ENCODE measurements around the gene NPHP4. TPM values are rescaled to one million over a fixed set of nuclear protein-coding genes. Genes with fewer than 3 reads are reported as not detected.
"Not testable (repeated sequence)": the region's sequence is repeated elsewhere in the genome, so short reads cannot be mapped to it uniquely, and the experiment has no call there.

The NPHP4 gene
- total RNA-seq, 1 donor from 2014 or later = 21.0 TPM

DNA sequence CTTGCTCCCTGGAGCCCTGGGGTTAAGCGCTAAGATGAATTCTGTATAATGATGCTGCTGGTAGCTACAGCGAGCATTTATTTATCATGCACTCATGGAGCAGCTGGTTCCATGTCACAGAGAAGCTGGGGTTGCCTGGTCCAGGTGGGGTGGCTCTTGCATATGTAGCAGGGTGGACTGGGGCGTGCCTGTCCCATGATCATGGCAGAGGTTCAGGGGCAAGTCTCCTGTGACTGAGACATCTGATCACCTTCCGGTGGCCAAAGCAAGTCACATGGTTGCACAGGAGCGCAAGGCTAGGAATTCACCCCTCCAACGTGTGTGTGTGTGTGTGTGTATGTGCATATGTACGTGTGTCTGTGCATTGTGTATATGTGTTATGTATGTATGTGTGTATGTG is 37.9 kb upstream of the NPHP4 start:
- intact Hi-C loops (cut with micrococcal nuclease) = no loop called here

DNA sequence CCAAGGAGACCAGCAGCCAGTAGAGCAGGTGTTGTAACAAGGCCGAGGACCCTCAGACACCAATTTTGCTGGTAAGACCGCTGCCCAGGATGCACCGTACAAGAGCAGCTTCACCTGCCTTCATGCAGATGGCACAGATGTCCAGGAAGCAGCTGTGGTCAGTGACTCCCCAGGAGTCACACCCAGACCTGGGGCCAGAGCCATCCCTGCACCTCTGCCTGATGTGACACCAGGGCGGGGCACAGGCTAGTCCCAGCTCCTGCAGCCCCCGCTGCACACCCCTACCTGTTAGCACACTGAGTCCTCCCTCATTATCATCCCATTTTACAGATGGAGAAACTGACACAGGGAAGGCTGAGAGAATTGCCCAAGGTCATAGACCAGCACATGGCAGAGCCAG is 37.1 kb upstream of the NPHP4 start:
- peaks cover 59% of the 10 kb centered on the region for H3K36me3 Mint-ChIP-seq (ENCODE audit: low read depth)
- peaks cover 60% of the 10 kb centered on the region for H3K4me1 Mint-ChIP-seq
- DNase-seq = no peak
- intact Hi-C loops (cut with micrococcal nuclease) = loop anchor here (5.0 to 10.0 kb wide), 2 partner anchors 178 to 205 kb away; partner anchors contain the start of genes ICMT and RNF207
- H3K9me3 Mint-ChIP-seq = no peaks in the 10 kb centered on the region
- no peaks in the 10 kb centered on the region for H3K27me3 Mint-ChIP-seq
- H3K4me3 Mint-ChIP-seq = peak overlapping the region; percentile 94
- peak overlapping the region; percentile 65 for H3K27ac Mint-ChIP-seq

More for the DNA sequence above, 37.9 kb upstream of the NPHP4 start:
- DNase-seq = no peak
- Mint-ChIP-seq H3K4me3 (peak overlapping the region; percentile 94), H3K4me1 (peaks cover 63% of the 10 kb centered on the region), H3K27me3 (no peaks in the 10 kb centered on the region), H3K36me3 (ENCODE audit: low read depth) (peaks cover 63% of the 10 kb centered on the region), H3K9me3 (no peaks in the 10 kb centered on the region), H3K27ac (peak overlapping the region; percentile 0)

DNA sequence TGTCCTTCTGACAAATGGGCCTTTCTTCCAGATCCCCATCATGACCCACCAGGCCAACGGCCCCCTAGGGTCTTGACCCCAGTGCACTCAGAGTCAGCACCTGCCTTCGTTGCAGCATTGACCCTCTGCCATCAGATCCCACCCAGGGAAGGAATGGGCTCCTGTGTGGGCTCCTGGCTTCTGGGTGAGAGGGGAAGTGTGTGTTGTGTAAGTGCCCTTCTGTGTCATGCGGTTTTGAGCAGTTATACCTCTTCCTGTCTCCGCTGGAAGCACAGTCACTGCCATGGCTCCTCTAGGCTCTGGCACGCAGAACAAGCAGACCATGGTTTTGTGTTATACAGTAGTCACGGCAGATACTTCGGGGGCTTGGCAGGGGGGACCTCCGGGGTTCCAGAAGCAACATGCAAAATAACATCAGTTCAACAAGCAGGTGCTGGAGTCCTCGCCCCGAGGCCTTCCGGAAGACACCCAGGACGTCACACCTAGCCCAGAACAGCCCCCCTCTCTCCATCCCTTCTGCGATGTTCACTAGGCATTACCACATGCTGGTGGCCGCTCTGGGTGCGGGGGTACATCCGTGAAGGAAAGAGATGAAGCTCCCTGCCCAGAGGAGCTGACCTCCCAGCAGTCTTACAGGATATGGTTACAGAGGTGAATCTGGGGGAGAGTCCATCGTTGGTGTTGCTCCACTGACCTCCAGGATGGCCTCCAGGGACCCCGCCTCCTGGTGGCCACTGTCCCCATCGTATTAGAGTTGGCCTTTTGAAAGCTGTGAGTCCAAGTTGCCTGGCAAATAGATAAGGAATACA is 36.0 kb upstream of the NPHP4 start:
- Mint-ChIP-seq H3K4me3 (peak overlapping the region; percentile 94), H3K27me3 (no peaks in the 10 kb centered on the region), H3K27ac (peak overlapping the region; percentile 95), H3K36me3 (ENCODE audit: low read depth) (peaks cover 57% of the 10 kb centered on the region), H3K9me3 (no peaks in the 10 kb centered on the region), H3K4me1 (peaks cover 58% of the 10 kb centered on the region)
- intact Hi-C loops (cut with micrococcal nuclease) = loop anchor here (5.0 to 10.0 kb wide), 2 partner anchors 179 to 207 kb away; partner anchors contain the start of genes ICMT and RNF207
- DNase-seq = peak; percentile 88

DNA sequence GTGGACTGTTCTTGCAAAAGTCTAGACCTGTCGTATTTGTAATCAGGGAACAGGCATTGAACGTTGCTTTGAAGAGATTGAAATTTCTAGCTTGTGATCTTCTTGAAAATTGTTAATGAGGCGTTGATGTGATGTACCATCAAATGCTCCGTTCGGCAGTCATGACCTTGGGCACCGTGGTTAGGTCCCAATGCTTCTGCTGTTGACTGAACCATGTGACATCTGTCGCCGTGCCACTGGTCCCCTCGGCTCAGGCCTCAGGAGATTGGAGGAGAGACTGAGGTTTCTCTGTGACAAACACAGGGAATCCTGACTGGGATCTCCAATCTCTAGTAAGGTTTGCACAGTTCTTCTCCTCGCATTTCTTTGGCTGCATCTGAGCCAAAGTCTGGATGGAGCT is 35.4 kb upstream of the NPHP4 start:
- Mint-ChIP-seq H3K4me1 (peaks cover 52% of the 10 kb centered on the region), H3K9me3 (no peaks in the 10 kb centered on the region), H3K27ac (peak overlapping the region; percentile 95), H3K27me3 (no peaks in the 10 kb centered on the region), H3K36me3 (ENCODE audit: low read depth) (peaks cover 51% of the 10 kb centered on the region), H3K4me3 (peak overlapping the region; percentile 94)
- intact Hi-C loops (cut with micrococcal nuclease) = loop anchor here (5.0 to 10.0 kb wide), 2 partner anchors 180 to 207 kb away; partner anchors contain the start of genes ICMT and RNF207
- DNase-seq = peak; percentile 77

DNA sequence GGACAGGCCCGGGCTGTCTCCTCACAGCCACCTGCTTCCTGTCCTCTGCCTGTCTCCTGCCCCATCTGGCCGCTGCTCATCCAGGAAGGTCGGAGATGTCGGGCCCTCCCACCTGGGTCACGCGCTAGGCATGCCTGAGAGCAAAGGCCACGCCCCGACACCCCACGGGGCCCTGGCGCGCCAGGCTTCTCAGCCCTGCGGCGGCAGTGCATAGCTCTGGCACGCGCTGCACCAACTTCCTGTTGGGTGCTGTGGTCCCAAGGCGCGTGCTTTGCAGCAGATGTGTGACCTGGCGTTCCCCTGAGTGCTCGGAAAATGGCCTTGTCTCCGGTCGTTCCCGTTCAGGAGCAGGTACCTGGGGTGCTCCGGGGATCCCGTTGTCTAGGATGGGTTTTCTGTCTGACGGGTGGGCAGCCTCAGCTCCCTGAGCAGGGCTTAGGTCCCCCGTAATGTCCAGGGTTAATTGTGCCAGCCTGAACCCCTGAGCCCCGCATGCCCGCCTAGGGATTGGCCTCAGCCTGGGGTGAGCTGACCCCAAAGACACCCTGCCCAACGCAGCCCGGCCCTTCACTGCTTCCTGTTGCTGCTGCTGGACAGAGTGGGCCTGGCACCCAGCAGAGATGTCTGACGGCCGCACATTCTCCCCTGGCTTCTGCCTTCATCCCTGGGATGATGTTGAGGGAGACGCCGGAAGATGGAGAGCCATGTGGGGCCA is 34.0 kb upstream of the NPHP4 start:
- intact Hi-C loops (cut with micrococcal nuclease) = loop anchor here (1.0 to 10.0 kb wide), 3 partner anchors 34 to 209 kb away; partner anchors contain the start of genes ICMT, NPHP4 and RNF207
- Mint-ChIP-seq H3K36me3 (ENCODE audit: low read depth) (peaks cover 47% of the 10 kb centered on the region), H3K4me1 (peaks cover 43% of the 10 kb centered on the region), H3K4me3 (peak overlapping the region; percentile 94), H3K27ac (peak overlapping the region; percentile 95), H3K9me3 (no peaks in the 10 kb centered on the region), H3K27me3 (no peaks in the 10 kb centered on the region)
- peak; percentile 98 for DNase-seq

DNA sequence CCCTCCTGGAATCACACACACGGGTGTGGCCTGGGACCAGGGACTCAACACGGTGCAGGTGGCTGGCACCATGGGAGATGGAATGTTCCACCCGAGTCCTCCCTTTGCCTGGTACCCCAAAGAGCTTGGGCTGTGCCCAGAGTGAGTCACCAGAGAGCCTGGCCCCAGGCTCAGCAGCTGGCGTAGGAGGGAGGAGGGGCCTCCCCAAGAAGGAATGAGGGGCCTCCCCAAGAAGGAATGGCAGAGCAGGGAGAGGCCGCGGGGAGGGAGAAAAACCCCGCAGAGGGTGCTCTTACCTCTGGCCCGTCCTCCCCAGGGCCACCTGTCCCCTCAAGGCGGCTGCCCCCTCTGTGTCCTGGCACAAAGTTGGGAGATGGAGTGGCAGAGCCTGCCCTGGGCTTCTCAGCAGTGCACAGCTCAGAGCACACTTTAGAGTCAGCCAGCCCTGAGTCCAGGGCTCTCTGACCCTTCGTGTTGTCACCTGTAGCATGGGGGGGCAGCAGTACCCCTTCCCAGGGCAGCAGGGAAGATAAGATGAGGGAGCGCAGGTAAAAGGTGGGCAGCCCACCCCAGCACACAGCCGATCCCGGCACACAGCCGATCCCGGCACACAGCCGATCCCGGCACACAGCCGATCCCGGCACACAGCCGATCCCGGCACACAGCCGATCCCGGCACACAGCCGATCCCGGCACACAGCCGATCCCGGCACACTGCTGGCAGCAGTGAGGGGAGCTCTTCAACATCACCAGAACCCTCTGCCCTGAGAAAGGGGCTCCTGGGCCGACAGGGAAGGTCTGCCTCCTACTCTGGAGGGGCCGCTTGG is 33.3 kb upstream of the NPHP4 start:
- Mint-ChIP-seq H3K27ac (peak overlapping the region; percentile 95), H3K36me3 (ENCODE audit: low read depth) (peaks cover 40% of the 10 kb centered on the region), H3K4me3 (peak overlapping the region; percentile 94), H3K4me1 (peaks cover 35% of the 10 kb centered on the region), H3K9me3 (no peaks in the 10 kb centered on the region), H3K27me3 (no peaks in the 10 kb centered on the region)
- no peak for DNase-seq
- intact Hi-C loops (cut with micrococcal nuclease) = loop anchor here (1.0 to 10.0 kb wide), 3 partner anchors 33 to 209 kb away; partner anchors contain the start of genes ICMT, NPHP4 and RNF207

DNA sequence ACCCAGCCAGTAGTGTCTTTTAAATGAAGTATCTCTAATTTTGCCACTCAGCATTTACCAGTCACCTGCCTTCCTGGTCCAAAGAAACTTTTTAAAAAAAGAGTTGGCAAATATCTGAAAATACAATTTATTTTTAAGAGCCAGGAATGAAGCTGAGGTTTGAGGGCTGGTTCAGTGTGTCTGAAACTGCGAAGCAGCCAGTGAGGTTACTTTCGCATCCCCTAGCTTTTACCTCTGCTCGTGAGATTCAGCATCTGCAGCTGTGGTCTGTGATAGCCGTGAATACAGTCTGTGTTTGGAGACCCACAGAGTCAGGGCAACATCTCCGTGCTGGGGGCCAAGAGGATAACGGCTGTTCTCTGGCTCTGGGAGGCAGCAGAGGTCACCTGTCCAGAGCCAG is 32.2 kb upstream of the NPHP4 start:
- intact Hi-C loops (cut with micrococcal nuclease) = loop anchor here (10.0 kb wide), 1 partner anchor 210 kb away; the partner anchor contains the start of gene ICMT
- Mint-ChIP-seq H3K4me1 (peaks cover 25% of the 10 kb centered on the region), H3K27me3 (no peaks in the 10 kb centered on the region), H3K4me3 (no peak overlapping the region), H3K36me3 (ENCODE audit: low read depth) (peaks cover 38% of the 10 kb centered on the region), H3K27ac (no peak overlapping the region), H3K9me3 (no peaks in the 10 kb centered on the region)
- no peak for DNase-seq

DNA sequence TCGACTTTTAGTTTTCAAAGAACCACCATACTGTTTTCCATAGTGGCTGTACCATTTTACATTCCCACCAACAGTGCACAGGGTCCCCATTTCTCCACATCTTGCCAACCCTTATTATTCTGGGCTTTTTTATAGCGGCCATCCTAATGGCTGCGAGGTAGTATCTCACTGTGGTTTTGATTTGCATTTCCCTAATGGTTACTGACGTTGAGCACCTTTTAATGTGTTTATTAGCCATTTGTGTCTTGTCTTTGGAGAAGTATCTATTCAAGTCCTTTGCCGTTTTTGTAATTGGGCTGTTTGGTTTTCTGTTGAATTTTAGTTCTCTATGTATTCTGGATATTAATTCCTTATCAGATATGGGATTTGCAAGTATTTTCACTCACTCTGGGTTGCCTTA is 31.1 kb upstream of the NPHP4 start:
- Mint-ChIP-seq H3K4me1 (peaks cover 18% of the 10 kb centered on the region), H3K36me3 (ENCODE audit: low read depth) (peaks cover 32% of the 10 kb centered on the region), H3K9me3 (no peaks in the 10 kb centered on the region), H3K27me3 (no peaks in the 10 kb centered on the region), H3K4me3 (no peak overlapping the region), H3K27ac (no peak overlapping the region)
- intact Hi-C loops (cut with micrococcal nuclease) = loop anchor here (10.0 kb wide), 1 partner anchor 211 kb away; the partner anchor contains the start of gene ICMT
- no peak for DNase-seq

DNA sequence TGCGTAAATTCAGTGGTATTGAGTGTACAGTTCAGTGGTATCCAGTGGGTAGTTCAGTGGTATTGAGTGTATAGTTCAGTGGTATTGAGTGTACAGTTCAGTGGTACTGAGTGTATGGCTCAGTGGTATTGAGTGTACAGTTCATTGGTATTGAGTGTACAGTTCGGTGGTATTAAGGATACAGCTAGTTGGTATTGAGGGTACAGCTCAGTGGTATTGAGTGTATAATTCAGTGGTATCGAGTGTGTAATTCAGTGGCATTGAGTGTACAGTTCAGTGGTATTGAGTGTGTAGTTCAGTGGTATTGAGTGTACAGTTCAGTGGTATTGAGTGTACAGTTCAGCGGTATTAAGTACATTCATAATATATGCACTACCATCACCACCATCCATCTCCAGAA is 30.0 kb upstream of the NPHP4 start:
- Mint-ChIP-seq H3K27ac (no peak overlapping the region), H3K4me3 (no peak overlapping the region), H3K36me3 (ENCODE audit: low read depth) (peaks cover 23% of the 10 kb centered on the region), H3K27me3 (no peaks in the 10 kb centered on the region), H3K9me3 (no peaks in the 10 kb centered on the region), H3K4me1 (peaks cover 8% of the 10 kb centered on the region)
- DNase-seq = no peak
- intact Hi-C loops (cut with micrococcal nuclease) = loop anchor here (10.0 kb wide), 1 partner anchor 213 kb away; the partner anchor contains the start of gene ICMT

DNA sequence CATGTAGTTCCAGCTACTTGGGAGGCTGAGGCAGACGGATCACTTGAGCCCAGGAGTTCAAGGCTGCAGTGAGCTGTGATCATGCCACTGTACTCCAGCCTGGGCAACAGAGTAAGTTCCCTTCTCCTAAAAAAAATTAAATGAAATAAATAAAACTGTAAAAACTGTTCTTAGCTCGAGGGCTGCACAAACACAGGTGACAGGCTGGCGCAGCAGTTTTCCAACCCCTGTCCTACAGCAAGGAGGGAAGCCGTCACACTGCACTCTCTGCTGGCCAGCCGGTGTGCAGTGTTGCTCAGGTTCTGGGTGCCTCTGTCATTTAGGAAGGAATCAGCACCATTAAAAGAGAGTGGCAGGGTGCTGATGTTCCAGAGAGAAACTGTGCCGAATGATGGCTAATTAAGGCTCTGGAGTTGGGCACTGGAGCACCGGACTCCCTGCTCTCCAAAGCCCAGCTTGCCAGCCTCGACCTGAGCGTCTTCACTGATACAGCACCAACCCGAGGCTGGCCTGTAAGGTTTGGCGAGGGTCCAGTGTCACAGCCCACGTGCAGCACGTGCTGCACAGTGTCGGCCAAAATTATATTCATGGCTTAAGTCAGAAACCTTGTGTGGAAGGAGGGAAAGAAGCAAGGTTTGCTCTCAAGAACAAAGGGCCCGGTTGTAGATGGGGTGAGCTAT is 27.1 kb upstream of the NPHP4 start:
- Mint-ChIP-seq H3K9me3 (no peaks in the 10 kb centered on the region), H3K27ac (no peak overlapping the region), H3K36me3 (ENCODE audit: low read depth) (peaks cover 25% of the 10 kb centered on the region), H3K4me1 (peaks cover 1% of the 10 kb centered on the region), H3K4me3 (no peak overlapping the region), H3K27me3 (no peaks in the 10 kb centered on the region)
- intact Hi-C loops (cut with micrococcal nuclease) = no loop called here
- DNase-seq = no peak

DNA sequence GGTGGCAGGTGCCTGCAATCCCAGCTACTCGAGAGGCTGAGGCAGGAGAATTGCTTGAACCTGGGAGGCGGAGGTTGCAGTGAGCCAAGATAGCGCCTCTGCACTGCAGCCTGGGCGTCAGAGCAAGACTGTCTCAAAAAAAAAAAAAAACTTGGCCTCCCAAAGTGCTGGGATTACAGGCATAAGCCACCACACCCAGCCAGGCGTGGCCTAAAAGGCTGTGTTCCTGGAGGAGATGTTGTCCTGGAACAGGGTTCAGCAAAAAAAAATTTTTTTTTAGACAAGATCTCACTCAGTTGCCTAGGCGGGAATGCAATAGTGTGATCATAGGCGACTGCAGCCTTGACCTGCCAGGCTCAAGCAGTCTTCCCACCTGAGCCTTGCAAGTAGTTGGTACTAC is 25.4 kb upstream of the NPHP4 start:
- H3K4me1 Mint-ChIP-seq; H3K9me3 Mint-ChIP-seq; H3K27ac Mint-ChIP-seq; H3K27me3 Mint-ChIP-seq; intact Hi-C loops (cut with micrococcal nuclease); DNase-seq; H3K4me3 Mint-ChIP-seq: not testable (repeated sequence)
- H3K36me3 Mint-ChIP-seq (ENCODE audit: low read depth) = peaks cover 35% of the 10 kb centered on the region

DNA sequence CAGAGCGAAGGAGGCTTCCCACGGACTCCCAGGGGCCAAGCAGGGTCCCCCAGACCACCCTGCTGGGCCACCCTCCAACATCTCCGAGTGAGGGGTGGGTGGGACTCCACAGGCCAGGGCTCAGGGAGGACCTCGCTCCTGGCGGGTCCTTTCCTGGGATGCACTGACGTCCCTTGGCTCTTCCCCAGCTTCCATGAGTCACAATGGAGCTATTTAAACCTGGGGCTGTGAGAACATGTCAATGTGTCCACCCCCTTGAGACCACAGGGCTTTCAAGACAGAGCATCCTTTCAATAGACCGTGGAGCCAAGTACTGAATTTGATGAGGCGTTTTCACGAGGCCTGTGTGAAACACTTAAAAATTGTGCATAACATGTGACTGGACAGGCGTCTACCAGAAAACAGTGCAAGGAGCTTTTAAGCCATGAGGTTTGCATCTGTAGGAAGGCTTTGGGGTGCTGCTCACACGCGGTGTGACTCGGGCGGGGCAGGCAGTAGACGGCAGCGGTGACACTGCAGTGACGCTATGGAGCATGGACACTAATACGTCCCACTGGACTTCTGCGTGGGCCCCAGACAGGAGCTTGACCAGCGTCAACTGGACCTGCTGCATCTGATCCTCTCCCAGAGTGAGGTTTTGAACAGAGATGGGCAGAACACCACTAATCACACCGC is 24.1 kb upstream of the NPHP4 start:
- no peaks in the 10 kb centered on the region for H3K9me3 Mint-ChIP-seq
- no peaks in the 10 kb centered on the region for H3K27me3 Mint-ChIP-seq
- peaks cover 41% of the 10 kb centered on the region for H3K36me3 Mint-ChIP-seq (ENCODE audit: low read depth)
- H3K4me1 Mint-ChIP-seq = peaks cover 2% of the 10 kb centered on the region
- no peak for DNase-seq
- H3K27ac Mint-ChIP-seq = no peak overlapping the region
- H3K4me3 Mint-ChIP-seq = no peak overlapping the region
- intact Hi-C loops (cut with micrococcal nuclease) = no loop called here
